HG03439 (cell line): ENCODE measurements around the gene CHSY3.

ENCODE experiments used
- ATAC-seq: cut with Tn5 transposase; IDR thresholded peaks from one replicate; pipeline ENCODE4 v1.9.1; 2021; ENCODE audit warnings: mild to moderate bottlenecking, moderate library complexity; ENCODE audit not compliant: unreplicated experiment

The CHSY3 gene

GRCh38 chr5:129904102-129904666, at the start of gene CHSY3:
TSS of gene CHSY3 (plus strand) at chr5:129904465.
- ATAC-seq = peak; percentile 63

- ATAC-seq = no peak
Observed at GRCh38 chr5:129856325-129856724, 47.9 kb upstream of the CHSY3 start.

GRCh38 chr5:129857116-129857515, 47.1 kb upstream of the CHSY3 start:
- no peak for ATAC-seq

GRCh38 chr5:129858131-129858675, 46.1 kb upstream of the CHSY3 start:
- ATAC-seq = no peak

- no peak for ATAC-seq
Observed at GRCh38 chr5:129884322-129884721, 19.9 kb upstream of the CHSY3 start.

- ATAC-seq = no peak
Observed at GRCh38 chr5:129899454-129899853, 4.8 kb upstream of the CHSY3 start.

GRCh38 chr5:129902816-129903215, 1.4 kb upstream of the CHSY3 start:
- ATAC-seq = no peak

- no peak for ATAC-seq
Observed at GRCh38 chr5:129903466-129904101, 681 bp upstream of the CHSY3 start.

- peak; percentile 39 for ATAC-seq
Observed at GRCh38 chr5:129904667-129905472, 605 bp downstream of the CHSY3 start.

- ATAC-seq = no peak
Observed at GRCh38 chr5:129905473-129906176, 1.4 kb downstream of the CHSY3 start.

GRCh38 chr5:129906177-129906887, 2.1 kb downstream of the CHSY3 start:
- no peak for ATAC-seq

- ATAC-seq = no peak
Observed at GRCh38 chr5:129909225-129909624, 5.0 kb downstream of the CHSY3 start.

GRCh38 chr5:129912601-129913255, 8.5 kb downstream of the CHSY3 start:
- ATAC-seq = no peak

GRCh38 chr5:129915415-129915814, 11.2 kb downstream of the CHSY3 start:
- ATAC-seq = no peak

- no peak for ATAC-seq
Observed at GRCh38 chr5:129917224-129917623, 13.0 kb downstream of the CHSY3 start.

GRCh38 chr5:129921204-129921603, 16.9 kb downstream of the CHSY3 start:
- no peak for ATAC-seq

- no peak for ATAC-seq
Observed at GRCh38 chr5:129930221-129930620, 26.0 kb downstream of the CHSY3 start.

- ATAC-seq = no peak
Observed at GRCh38 chr5:129935626-129936025, 31.4 kb downstream of the CHSY3 start.

- no peak for ATAC-seq
Observed at GRCh38 chr5:129938077-129938476, 33.8 kb downstream of the CHSY3 start.

GRCh38 chr5:129943936-129944335, 39.7 kb downstream of the CHSY3 start:
- no peak for ATAC-seq
